Breast epithelium (tissue), 3 donors: ENCODE measurements around the gene COMT.

ENCODE experiments used
- POLR2A ChIP-seq: fragments of 450-650 bp; IDR thresholded peaks from one replicate; pipeline ENCODE4 v1.6.1; 2016; ENCODE audit warnings: antibody characterized with exemption, mild to moderate bottlenecking, moderate library complexity
- POLR2AphosphoS5 ChIP-seq, 3 donors: sonication (generic); formaldehyde crosslinking; IDR thresholded peaks; one replicate each; pipeline ENCODE4 v1.6.1; 2017; ENCODE audit warnings: antibody characterized with exemption in 3 of 3
- TF ChIP-seq, protein P1 (sequence below), 3 donors: fragments of 450-650 bp; IDR thresholded peaks; one replicate each; pipeline ENCODE4 v1.5.1; 2016 to 2017; ENCODE audit warnings: antibody characterized with exemption in 3 of 3, mild to moderate bottlenecking in 3 of 3, moderate library complexity in 3 of 3

DNA sequence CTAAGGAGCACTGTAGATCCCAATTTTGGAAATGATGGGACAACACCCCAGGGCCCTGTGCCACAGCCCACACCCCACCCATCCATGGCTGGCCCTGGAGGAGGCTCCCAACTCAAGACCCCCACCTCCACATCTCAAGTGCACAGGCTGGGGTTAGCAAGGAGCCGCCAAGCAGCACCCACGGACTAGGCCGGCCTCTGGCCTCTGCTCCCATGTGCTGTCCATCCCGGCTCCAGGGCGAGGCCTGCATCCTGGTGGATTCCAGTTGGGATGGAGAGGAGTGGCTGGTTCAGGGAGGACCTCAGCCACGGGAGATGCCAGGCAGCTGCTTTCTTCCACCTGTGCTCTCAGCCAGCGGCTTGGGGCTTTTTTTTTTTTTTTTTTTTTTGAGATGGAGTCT is 43.4 kb upstream of the COMT start:
- TF ChIP-seq, protein P1, sequence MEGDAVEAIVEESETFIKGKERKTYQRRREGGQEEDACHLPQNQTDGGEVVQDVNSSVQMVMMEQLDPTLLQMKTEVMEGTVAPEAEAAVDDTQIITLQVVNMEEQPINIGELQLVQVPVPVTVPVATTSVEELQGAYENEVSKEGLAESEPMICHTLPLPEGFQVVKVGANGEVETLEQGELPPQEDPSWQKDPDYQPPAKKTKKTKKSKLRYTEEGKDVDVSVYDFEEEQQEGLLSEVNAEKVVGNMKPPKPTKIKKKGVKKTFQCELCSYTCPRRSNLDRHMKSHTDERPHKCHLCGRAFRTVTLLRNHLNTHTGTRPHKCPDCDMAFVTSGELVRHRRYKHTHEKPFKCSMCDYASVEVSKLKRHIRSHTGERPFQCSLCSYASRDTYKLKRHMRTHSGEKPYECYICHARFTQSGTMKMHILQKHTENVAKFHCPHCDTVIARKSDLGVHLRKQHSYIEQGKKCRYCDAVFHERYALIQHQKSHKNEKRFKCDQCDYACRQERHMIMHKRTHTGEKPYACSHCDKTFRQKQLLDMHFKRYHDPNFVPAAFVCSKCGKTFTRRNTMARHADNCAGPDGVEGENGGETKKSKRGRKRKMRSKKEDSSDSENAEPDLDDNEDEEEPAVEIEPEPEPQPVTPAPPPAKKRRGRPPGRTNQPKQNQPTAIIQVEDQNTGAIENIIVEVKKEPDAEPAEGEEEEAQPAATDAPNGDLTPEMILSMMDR (IDR thresholded peaks at IDR 0.05), result no peak
- no peak for TF ChIP-seq POLR2A
- no peak for TF ChIP-seq POLR2AphosphoS5 (IDR thresholded peaks at IDR 0.05)
